Naive thymus-derived CD4-positive, alpha-beta T cell (primary cell): ENCODE measurements around the gene SEMA3D. TPM values are rescaled to one million over a fixed set of nuclear protein-coding genes. Genes with fewer than 3 reads are reported as not detected.

ENCODE experiments used
- ATAC-seq: fragments of 150-1000 bp; cut with Tn5 transposase; 2 replicates; pipeline ENCODE4 v1.10.0; 2021; ENCODE audit warnings: mild to moderate bottlenecking, moderate library complexity
- CTCF ChIA-PET: fragments of 350-600 bp; sonication (Branson Sonifier 250); formaldehyde crosslinking; loops from one replicate; lab custom pipeline; 2021; ENCODE audit warnings: antibody characterized with exemption; lab: Charles Lee
- POLR2A ChIA-PET: fragments of 350-600 bp; sonication (Branson Sonifier 250); formaldehyde crosslinking; loops from one replicate; lab custom pipeline; 2021; ENCODE audit warnings: antibody characterized with exemption, inconsistent platforms; lab: Charles Lee
- DNase-seq, 9 donors: peaks; one replicate each; pipeline versions ENCODE4 v3.0.0 to v3.0.0-alpha.2; 2020 to 2022; ENCODE audit warnings: mixed read lengths in 1 of 9
- H3K27ac ChIP-seq: one replicate; pipeline ENCODE4 v1.7.0; 2013; ENCODE audit warnings: mild to moderate bottlenecking, low read depth, low read length, moderate library complexity
- H3K27me3 ChIP-seq, 2 donors: one replicate each; pipeline ENCODE4 v1.7.0; 2013; ENCODE audit warnings: low read length in 2 of 2, mild to moderate bottlenecking in 2 of 2, moderate library complexity in 2 of 2; ENCODE audit not compliant: control insufficient read depth in 2 of 2, insufficient read depth in 2 of 2
- H3K36me3 ChIP-seq, 3 experiments: 1 replicate in 2 of 3; 2 replicates in 1 of 3; pipeline ENCODE4 v1.7.0; 2013; ENCODE audit warnings: low read length in 3 of 3, mild to moderate bottlenecking in 3 of 3, moderate library complexity in 1 of 3; ENCODE audit not compliant: insufficient read depth in 3 of 3, control insufficient read depth in 2 of 3
- H3K4me1 ChIP-seq, 2 donors: one replicate each; pipeline ENCODE4 v1.7.0; 2013; ENCODE audit warnings: low read length in 2 of 2, mild to moderate bottlenecking in 2 of 2, moderate library complexity in 1 of 2; ENCODE audit not compliant: control insufficient read depth in 2 of 2, insufficient read depth in 2 of 2
- H3K4me3 ChIP-seq: 2 replicates; pipeline ENCODE4 v1.7.0; 2013; ENCODE audit warnings: mild to moderate bottlenecking, low read length
- H3K9me3 ChIP-seq, 3 experiments: 1 replicate in 2 of 3; 2 replicates in 1 of 3; pipeline ENCODE4 v1.7.0; 2013; ENCODE audit warnings: low read length in 3 of 3; ENCODE audit not compliant: control insufficient read depth in 2 of 3
- H3K27ac Mint-ChIP-seq, 9 donors: one replicate each; pipeline ENCODE4 v1.8.0; 2020 to 2022; ENCODE audit warnings: mixed read lengths in 9 of 9, mild to moderate bottlenecking in 8 of 9, moderate library complexity in 5 of 9, inconsistent platforms in 2 of 9
- H3K27me3 Mint-ChIP-seq, 5 donors: one replicate each; pipeline ENCODE4 v1.8.0; 2021 to 2022; ENCODE audit warnings: mixed read lengths in 5 of 5, mild to moderate bottlenecking in 1 of 5
- H3K36me3 Mint-ChIP-seq, 5 donors: one replicate each; pipeline ENCODE4 v1.8.0; 2020 to 2022; ENCODE audit warnings: mixed read lengths in 5 of 5, mild to moderate bottlenecking in 3 of 5, inconsistent platforms in 1 of 5
- H3K4me1 Mint-ChIP-seq, 7 donors: one replicate each; pipeline ENCODE4 v1.8.0; 2020 to 2022; ENCODE audit warnings: mixed read lengths in 7 of 7, mild to moderate bottlenecking in 3 of 7, inconsistent platforms in 1 of 7
- H3K4me3 Mint-ChIP-seq, 10 donors: one replicate each; pipeline ENCODE4 v1.8.0; 2020 to 2022; ENCODE audit warnings: mild to moderate bottlenecking in 10 of 10, mixed read lengths in 10 of 10, moderate library complexity in 6 of 10, inconsistent platforms in 2 of 10
- H3K9me3 Mint-ChIP-seq, 11 donors: one replicate each; pipeline ENCODE4 v1.8.0; 2020 to 2022; ENCODE audit warnings: mixed read lengths in 11 of 11, mild to moderate bottlenecking in 4 of 11, inconsistent platforms in 1 of 11, moderate library complexity in 1 of 11
- intact Hi-C, 2 donors: fragments of 100-400 bp; cut with micrococcal nuclease; formaldehyde crosslinking; loops; one replicate each; pipeline ENCODE4 v1.15.1; 2023
- polyA plus RNA-seq, 2 donors: library from polyadenylated mRNA; unstranded; fragments of 300-500 nt; fragmentation: Illumina TruSeq; gene quantifications; one replicate each; pipeline ENCODE4 v1.2.3, GENCODE V29; 2021
- total RNA-seq, 6 experiments: library from RNA in 5 of 6; stranded (reverse) in 5 of 6; gene quantifications; 1 replicate in 5 of 6; 2 replicates in 1 of 6; pipeline ENCODE4 v1.2.3 and lab custom pipeline; 2021 to 2026

The SEMA3D gene
- total and polyA plus RNA-seq, 7 experiments from 2014 or later: not detected

DNA sequence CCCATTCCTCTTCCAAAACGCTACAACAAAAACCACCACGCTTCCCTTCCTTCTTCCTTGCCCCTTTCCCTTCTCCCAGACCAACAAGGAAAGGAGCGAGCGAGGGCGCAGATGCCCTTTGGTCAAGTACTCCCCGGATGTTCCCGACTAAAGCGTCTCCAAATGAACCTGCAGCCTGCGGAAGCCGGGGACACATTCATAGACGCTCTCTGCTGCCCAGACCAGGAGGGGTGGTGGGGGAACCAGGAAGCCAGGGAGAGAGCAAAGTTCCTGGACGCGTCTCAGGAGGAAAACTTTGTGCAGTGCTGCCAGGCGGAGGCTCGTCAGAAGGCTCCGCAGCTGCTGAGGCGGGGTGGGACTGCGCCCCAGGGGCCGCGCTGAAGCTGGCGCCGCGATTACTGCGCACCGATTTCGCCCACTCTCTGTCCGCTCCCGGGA is 754 bp downstream of the SEMA3D start:
- H3K4me1 Mint-ChIP-seq: peaks cover 0 to 5% (median 0%) of the 10 kb centered on the region in 7 donors
- Histone ChIP-seq H3K36me3 (no peaks in the 10 kb centered on the region), H3K4me1 (no peaks in the 10 kb centered on the region), H3K27me3 (no peaks in the 10 kb centered on the region), H3K27ac (no peak overlapping the region), H3K9me3 (no peaks in the 10 kb centered on the region), H3K4me3 (no peak overlapping the region)
- H3K9me3 Mint-ChIP-seq: peaks cover 0 to 6% (median 0%) of the 10 kb centered on the region in 11 donors
- intact Hi-C loops: no loop called here
- DNase-seq (no peak), ATAC-seq (peak; percentile 8)
- H3K4me3 Mint-ChIP-seq: peak overlapping the region in 1 of 10 donors; percentile 42
- ChIA-PET CTCF (no interaction called here), POLR2A (no interaction called here)
- H3K27ac Mint-ChIP-seq: no peak overlapping the region
- H3K27me3 Mint-ChIP-seq: peaks cover 32 to 46% (median 34%) of the 10 kb centered on the region in 5 donors
- peaks cover 0 to 5% (median 0%) of the 10 kb centered on the region in 5 donors for H3K36me3 Mint-ChIP-seq

- no peak overlapping the region for H3K27ac ChIP-seq
- H3K36me3 ChIP-seq: no peaks in the 10 kb centered on the region
- ATAC-seq (no peak), DNase-seq (no peak)
- no peak overlapping the region for H3K4me3 ChIP-seq
- no peaks in the 10 kb centered on the region for H3K27me3 ChIP-seq
- ChIA-PET CTCF (no interaction called here), POLR2A (no interaction called here)
- peaks cover 32 to 46% (median 34%) of the 10 kb centered on the region in 5 donors for H3K27me3 Mint-ChIP-seq
- no peak overlapping the region for H3K27ac Mint-ChIP-seq
- no peaks in the 10 kb centered on the region for H3K4me1 ChIP-seq
- intact Hi-C loops: no loop called here
- H3K4me1 Mint-ChIP-seq: peaks cover 0 to 5% (median 0%) of the 10 kb centered on the region in 7 donors
- H3K36me3 Mint-ChIP-seq: peaks cover 0 to 5% (median 0%) of the 10 kb centered on the region in 5 donors
- peak overlapping the region in 2 of 10 donors; percentile 10 to 42 for H3K4me3 Mint-ChIP-seq
- no peaks in the 10 kb centered on the region for H3K9me3 ChIP-seq
- peaks cover 0 to 6% (median 0%) of the 10 kb centered on the region in 11 donors for H3K9me3 Mint-ChIP-seq
These were observed 1.3 kb downstream of the SEMA3D start for GRCh38 chr7:85185424-85186082.

- no peak overlapping the region for H3K27ac Mint-ChIP-seq
- intact Hi-C loops: no loop called here
- H3K4me3 Mint-ChIP-seq: no peak overlapping the region
- H3K36me3 ChIP-seq: no peaks in the 10 kb centered on the region
- H3K9me3 Mint-ChIP-seq: peaks cover 0 to 6% (median 3%) of the 10 kb centered on the region in 11 donors
- DNase-seq: no peak
- ChIA-PET CTCF (no interaction called here), POLR2A (no interaction called here)
- H3K36me3 Mint-ChIP-seq: peaks cover 0 to 5% (median 0%) of the 10 kb centered on the region in 5 donors
- H3K27ac ChIP-seq: no peak overlapping the region
- H3K27me3 ChIP-seq: no peaks in the 10 kb centered on the region
- H3K4me1 ChIP-seq: no peaks in the 10 kb centered on the region
- no peak for ATAC-seq
- H3K27me3 Mint-ChIP-seq: peaks cover 32 to 46% (median 34%) of the 10 kb centered on the region in 5 donors
- H3K9me3 ChIP-seq: no peaks in the 10 kb centered on the region
- H3K4me3 ChIP-seq: no peak overlapping the region
- H3K4me1 Mint-ChIP-seq: peaks cover 0 to 5% (median 0%) of the 10 kb centered on the region in 7 donors
These were observed 2.0 kb downstream of the SEMA3D start for GRCh38 chr7:85184599-85185423.

GRCh38 chr7:85183296-85183695 is 3.6 kb downstream of the SEMA3D start:
- Histone ChIP-seq H3K36me3 (no peaks in the 10 kb centered on the region), H3K4me1 (no peaks in the 10 kb centered on the region), H3K9me3 (no peaks in the 10 kb centered on the region), H3K27me3 (no peaks in the 10 kb centered on the region), H3K27ac (no peak overlapping the region), H3K4me3 (no peak overlapping the region)
- H3K4me3 Mint-ChIP-seq: no peak overlapping the region
- ChIA-PET POLR2A (no interaction called here), CTCF (no interaction called here)
- ATAC-seq: no peak
- DNase-seq: no peak
- peaks cover 0 to 15% (median 6%) of the 10 kb centered on the region in 11 donors for H3K9me3 Mint-ChIP-seq
- H3K27me3 Mint-ChIP-seq: peaks cover 28 to 40% (median 34%) of the 10 kb centered on the region in 5 donors
- peaks cover 0 to 5% (median 0%) of the 10 kb centered on the region in 7 donors for H3K4me1 Mint-ChIP-seq
- H3K27ac Mint-ChIP-seq: no peak overlapping the region
- intact Hi-C loops: no loop called here
- H3K36me3 Mint-ChIP-seq: peaks cover 0 to 5% (median 0%) of the 10 kb centered on the region in 5 donors

- CTCF ChIA-PET: no interaction called here
These were observed 8.1 kb downstream of the SEMA3D start for GRCh38 chr7:85178531-85179298.

DNA sequence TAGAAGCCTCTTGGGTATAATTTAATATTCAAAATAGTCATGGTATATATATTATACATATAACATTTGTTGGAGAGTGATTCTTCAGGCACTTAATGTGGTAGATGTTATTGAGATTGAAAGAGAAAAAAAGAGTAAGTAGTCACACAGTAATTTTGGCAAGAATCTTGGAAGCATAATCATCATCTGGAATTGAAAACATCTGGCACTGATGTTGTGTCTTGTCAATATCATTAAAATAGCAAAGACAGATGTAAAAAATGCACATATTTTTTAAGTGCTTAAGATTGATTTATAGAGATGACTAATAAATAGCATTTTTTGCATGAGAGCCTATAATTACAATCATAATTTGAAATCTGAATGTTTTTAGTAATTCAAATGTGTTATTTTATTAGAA is 9.5 kb downstream of the SEMA3D start:
- no peaks in the 10 kb centered on the region for H3K27me3 Mint-ChIP-seq
- DNase-seq: no peak
- no peak for ATAC-seq
- no peaks in the 10 kb centered on the region for H3K36me3 ChIP-seq
- no peaks in the 10 kb centered on the region for H3K9me3 ChIP-seq
- no peaks in the 10 kb centered on the region for H3K36me3 Mint-ChIP-seq
- no peaks in the 10 kb centered on the region for H3K4me1 ChIP-seq
- ChIA-PET CTCF (no interaction called here), POLR2A (no interaction called here)
- H3K27ac Mint-ChIP-seq: no peak overlapping the region
- H3K9me3 Mint-ChIP-seq: peaks cover 0 to 20% (median 7%) of the 10 kb centered on the region in 11 donors
- intact Hi-C loops: no loop called here
- H3K27me3 ChIP-seq: no peaks in the 10 kb centered on the region
- H3K27ac ChIP-seq: no peak overlapping the region
- no peaks in the 10 kb centered on the region for H3K4me1 Mint-ChIP-seq
- H3K4me3 Mint-ChIP-seq: no peak overlapping the region
- no peak overlapping the region for H3K4me3 ChIP-seq

More at GRCh38 chr7:85178531-85179298, 8.1 kb downstream of the SEMA3D start:
- no peaks in the 10 kb centered on the region for H3K36me3 ChIP-seq
- POLR2A ChIA-PET: no interaction called here
- DNase-seq: no peak
- intact Hi-C loops: no loop called here
- Mint-ChIP-seq H3K27me3 (peaks cover 0 to 4% (median 0%) of the 10 kb centered on the region in 5 donors), H3K9me3 (peaks cover 0 to 20% (median 7%) of the 10 kb centered on the region in 11 donors), H3K4me3 (no peak overlapping the region), H3K4me1 (no peaks in the 10 kb centered on the region), H3K36me3 (no peaks in the 10 kb centered on the region), H3K27ac (no peak overlapping the region)
- no peaks in the 10 kb centered on the region for H3K4me1 ChIP-seq
- no peaks in the 10 kb centered on the region for H3K27me3 ChIP-seq
- no peak overlapping the region for H3K27ac ChIP-seq
- H3K4me3 ChIP-seq: no peak overlapping the region
- H3K9me3 ChIP-seq: no peaks in the 10 kb centered on the region
- no peak for ATAC-seq
